ENCODE data around the gene JAGN1.
"Not testable (repeated sequence)": the region's sequence is repeated elsewhere in the genome, so short reads cannot be mapped to it uniquely, and the experiment has no call there.

The JAGN1 gene

DNA sequence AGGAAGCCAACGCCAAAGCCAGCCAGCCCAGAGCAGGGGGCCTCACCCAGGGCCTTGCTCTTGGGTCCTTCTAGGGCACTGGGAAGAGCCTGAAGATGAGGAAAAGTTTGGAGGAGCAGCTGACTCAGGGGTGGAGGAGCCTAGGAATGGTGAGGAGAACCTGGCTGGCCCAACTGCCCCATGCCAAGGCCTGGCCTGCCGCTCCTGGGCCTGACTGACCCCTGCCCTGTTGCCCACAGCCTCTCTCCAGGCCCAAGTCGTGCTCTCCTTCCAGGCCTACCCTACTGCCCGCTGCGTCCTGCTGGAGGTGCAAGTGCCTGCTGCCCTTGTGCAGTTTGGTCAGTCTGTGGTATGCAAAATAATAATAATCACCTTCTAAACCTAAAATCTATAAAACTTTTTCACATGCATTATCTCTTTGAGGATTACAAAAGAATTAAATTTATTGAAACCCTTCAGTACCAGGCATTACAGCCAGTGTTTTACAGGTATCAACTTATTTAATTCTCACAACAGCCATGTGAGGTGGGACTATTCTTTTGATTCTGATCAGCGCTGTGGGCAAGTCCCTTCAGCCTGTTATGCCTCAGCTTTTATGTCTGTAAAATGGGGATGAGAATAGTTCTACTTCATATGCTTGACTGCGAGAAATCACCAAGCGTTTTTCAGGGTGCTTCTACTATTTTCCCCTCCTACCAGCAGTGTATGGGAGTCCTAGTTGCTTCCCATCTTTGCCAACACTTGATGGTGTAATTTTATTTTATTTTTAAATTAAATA, 28.0 kb downstream of the JAGN1 start:
- no peak for DNase-seq (ENCODE audit: low read depth)

DNA sequence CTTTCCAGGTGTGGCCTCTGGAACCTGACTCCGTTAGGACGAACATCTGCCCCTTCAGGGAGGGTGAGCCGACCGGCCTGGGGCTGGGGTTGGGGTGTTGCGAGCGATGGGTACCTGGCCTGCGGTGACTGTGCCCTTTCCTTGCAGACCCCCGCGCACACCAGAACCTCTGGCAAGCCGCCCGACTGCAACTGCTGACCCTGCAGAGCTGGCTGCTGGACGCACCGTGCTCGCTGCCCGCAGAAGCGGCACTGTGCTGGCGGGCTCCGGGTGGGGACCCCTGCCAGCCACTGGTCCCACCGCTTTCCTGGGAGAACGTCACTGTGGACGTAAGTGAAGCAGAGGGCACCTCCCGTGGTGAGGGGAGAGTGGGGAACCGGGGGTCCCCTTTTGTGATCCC, 37.7 kb downstream of the JAGN1 start:
- no peak for DNase-seq (ENCODE audit: low read depth)

DNA sequence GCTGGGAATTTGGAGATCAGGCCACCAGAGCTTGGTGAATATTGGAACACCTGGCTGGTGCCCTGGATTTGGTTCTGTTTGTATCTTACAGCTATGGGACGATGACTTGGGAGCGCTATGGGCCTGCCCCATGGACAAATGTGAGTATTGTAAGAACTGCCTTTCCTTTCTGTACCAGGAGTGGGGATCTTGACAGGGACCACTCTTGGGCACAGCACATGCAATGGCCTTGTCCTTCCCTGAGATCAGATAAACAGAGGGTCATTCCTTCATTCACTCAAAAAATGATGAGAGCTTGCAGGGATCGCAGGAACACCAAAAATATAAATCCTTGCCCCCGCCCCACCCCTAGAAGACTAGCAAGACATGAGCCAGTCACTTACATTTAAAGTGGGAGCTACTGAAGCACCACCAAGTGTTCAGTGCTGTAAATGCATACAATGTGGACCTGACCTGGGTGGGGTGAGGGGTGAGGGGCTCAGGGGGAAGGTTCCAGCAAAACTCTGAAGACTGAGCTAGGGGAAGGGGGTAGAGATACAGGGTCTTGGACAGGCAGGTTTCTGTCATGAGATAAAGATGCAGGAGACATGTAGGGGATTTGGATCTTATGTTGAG, 40.5 kb downstream of the JAGN1 start:
- DNase-seq (ENCODE audit: low read depth): no peak

DNA sequence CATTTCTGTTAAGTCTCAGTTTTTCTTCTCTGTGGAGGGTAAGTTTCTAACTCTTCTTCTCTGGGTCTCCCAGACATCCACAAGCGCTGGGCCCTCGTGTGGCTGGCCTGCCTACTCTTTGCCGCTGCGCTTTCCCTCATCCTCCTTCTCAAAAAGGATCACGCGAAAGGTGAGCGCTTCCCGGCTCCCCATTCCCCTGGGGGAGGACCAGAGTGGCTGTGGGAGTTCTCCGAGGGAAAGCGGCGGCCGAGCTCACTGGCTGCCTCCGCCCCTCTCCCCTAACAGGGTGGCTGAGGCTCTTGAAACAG, 42.1 kb downstream of the JAGN1 start:
- DNase-seq (ENCODE audit: low read depth): no peak

DNA sequence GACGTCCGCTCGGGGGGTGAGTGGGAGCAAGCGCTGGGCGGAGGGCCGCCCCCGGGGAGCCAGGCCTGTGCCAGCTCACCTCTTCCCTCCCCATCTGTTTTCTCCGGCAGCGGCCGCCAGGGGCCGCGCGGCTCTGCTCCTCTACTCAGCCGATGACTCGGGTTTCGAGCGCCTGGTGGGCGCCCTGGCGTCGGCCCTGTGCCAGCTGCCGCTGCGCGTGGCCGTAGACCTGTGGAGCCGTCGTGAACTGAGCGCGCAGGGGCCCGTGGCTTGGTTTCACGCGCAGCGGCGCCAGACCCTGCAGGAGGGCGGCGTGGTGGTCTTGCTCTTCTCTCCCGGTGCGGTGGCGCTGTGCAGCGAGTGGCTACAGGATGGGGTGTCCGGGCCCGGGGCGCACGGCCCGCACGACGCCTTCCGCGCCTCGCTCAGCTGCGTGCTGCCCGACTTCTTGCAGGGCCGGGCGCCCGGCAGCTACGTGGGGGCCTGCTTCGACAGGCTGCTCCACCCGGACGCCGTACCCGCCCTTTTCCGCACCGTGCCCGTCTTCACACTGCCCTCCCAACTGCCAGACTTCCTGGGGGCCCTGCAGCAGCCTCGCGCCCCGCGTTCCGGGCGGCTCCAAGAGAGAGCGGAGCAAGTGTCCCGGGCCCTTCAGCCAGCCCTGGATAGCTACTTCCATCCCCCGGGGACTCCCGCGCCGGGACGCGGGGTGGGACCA, 42.6 kb downstream of the JAGN1 start:
- DNase-seq (ENCODE audit: low read depth): no peak

DNA sequence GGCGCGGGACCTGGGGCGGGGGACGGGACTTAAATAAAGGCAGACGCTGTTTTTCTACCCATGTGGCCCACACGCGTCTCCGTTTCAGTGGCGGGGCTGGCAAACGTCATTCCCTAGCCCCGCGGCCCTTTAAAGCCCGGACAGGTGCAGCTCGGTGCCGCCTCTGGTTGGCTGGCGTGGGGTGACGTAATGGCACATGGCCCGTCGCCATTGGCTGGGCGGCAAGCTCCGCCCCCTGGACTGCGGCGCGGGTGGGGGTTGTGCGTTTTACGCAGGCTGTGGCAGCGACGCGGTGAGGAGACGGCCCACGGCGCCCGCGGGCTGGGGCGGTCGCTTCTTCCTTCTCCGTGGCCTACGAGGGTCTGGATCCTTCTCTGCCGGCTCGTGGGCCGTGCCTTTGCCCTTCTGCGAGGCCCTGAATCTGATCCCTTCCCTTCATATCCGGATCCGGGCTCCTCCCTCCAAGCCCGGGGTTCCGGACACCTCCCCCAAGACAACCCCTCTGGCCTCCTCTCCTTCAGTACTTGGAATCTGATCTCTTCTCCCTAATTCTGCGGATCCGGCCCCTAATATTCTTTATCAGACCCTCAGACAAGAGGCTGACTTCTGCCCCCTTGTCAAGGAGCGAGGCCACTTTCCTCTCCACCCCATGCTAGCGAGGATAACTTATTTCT, 43.3 kb downstream of the JAGN1 start, which contains the start of gene CRELD1:
Gene CRELD1, plus strand, starts transcription at position 274 of the 674 bp plus-strand sequence. CDS start 605 bp downstream, outside the sequence.
- no peak for DNase-seq (ENCODE audit: low read depth)

DNA sequence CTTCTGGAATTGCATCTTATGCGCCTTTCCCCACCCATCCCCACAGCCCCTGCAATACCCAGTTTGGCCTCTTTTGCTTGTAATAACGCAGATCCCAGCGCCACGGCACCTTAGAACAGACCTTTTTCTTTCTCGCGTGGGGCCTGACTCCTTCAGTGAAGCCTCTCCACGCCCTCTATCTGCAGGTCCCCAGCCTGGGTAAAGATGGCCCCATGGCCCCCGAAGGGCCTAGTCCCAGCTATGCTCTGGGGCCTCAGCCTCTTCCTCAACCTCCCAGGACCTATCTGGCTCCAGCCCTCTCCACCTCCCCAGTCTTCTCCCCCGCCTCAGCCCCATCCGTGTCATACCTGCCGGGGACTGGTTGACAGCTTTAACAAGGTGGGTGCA, 43.8 kb downstream of the JAGN1 start:
- DNase-seq (ENCODE audit: low read depth): no peak

DNA sequence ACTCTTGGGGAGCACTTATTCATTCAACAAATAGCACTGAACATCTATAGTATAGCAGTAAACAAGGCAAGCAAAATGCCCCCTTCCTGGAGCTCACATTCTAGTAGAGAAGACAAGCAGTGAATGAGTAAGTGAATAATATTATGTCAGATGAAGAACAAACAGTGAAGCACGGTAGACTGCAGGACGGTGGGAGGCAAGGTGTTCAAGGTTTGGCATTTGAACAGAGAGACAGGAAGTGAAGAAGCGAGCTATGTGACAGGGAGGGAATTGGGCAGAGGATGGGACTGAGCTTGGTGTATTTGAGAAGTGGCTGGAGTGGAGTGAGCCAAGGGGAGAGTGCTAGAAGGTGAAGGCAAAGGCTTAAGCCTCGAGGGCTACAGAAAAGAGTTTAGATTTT, 44.6 kb downstream of the JAGN1 start:
- DNase-seq (ENCODE audit: low read depth): no peak

DNA sequence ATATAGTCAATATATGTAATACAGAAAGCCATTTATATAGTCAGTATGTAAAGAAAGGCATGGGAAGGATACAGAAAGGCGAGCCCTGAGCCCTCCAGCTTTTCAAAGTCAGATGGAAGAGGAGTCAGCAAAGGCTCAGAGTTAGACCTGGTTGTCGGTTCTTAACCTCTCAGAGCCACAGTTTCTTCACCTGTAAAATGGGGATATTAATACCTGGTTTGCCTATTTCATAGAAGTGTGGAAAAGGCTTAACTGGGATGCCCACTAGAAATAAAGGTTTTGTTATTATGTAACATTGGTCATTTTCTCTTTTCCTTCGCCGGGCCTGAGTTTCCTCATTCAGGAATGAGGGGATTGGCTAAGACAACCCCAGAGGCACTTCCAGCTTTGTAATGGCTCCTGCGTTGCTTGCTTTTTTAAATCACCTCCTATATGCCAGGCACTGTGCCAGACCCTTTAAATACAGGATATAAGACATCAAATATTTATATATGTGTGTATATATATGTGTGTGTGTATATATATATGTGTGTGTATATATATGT, 45.6 kb downstream of the JAGN1 start:
- DNase-seq (ENCODE audit: low read depth): no peak

DNA sequence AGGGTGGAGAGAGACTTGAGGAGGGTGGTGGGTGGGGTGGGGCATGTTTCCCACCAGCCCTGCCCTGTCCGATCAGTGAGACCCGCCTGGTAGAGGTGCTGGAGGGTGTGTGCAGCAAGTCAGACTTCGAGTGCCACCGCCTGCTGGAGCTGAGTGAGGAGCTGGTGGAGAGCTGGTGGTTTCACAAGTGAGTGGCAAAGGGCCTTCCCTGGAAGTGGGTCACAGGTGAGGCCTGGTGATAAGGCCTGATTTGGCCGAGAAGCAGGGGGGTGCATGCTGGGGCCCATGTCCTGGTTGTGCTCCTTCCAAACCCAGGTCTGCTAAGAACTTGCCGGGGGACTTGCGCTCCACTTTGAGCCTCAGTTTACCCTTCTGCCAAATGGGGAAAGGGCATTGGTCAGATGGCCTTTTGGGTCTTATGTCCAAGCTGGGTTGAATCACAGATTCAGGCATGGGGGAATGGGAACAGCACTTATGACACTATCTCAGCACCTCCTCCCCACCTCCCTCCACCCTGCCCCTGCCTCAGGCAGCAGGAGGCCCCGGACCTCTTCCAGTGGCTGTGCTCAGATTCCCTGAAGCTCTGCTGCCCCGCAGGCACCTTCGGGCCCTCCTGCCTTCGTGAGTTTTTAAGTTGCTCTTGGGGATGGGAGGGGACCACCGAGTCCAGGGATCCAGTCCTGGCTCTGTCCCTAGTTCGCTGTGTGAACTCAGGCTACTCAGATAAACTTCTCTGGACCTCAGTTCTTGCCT, 47.3 kb downstream of the JAGN1 start:
- no peak for DNase-seq (ENCODE audit: low read depth)

DNA sequence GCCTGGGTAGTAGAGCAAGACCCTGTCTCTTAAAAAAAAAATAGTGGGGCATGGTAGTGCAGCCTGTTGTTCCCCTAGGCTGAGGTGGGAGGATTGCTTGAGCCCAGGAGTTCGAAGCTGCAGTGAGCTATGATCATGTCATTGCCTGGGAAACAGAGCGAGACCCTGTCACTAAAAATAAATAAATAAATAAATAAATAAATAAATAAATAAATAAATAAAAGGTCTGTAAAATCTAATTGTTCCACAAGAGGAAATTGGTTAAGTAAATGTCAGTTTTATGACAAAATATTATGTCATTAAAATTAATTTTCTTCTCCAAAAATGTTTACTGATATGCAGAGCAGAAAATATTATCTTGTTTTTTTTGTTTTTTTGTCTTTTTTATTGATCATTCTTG, 48.6 kb downstream of the JAGN1 start:
- DNase-seq (ENCODE audit: low read depth): no peak

DNA sequence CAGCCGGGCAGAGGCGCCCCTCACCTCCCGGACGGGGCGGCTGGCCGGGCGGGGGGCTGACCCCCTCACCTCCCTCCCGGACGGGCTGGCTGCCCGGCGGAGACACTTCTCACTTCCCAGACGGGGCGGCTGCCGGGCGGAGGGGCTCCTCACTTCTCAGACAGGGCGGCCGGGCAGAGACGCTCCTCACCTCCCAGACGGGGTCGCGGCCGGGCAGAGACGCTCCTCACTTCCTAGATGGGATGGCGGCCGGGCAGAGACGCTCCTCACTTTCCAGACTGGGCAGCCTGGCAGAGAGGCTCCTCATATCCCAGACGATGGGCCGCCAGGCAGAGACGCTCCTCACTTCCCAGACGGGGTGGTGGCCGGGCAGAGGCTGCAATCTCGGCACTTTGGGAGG, 49.5 kb downstream of the JAGN1 start:
- DNase-seq (ENCODE audit: low read depth): not testable (repeated sequence)

DNA sequence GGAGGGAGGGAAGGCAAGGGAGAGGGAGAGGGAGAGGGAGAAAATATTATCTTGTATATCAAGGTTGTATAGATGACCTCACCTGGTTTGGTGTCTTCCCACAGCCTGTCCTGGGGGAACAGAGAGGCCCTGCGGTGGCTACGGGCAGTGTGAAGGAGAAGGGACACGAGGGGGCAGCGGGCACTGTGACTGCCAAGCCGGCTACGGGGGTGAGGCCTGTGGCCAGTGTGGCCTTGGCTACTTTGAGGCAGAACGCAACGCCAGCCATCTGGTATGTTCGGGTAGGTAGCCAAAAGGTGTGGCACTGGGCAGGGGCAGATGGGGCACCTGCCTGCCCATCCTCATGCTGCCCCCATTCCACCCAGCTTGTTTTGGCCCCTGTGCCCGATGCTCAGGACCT, 50.3 kb downstream of the JAGN1 start:
- DNase-seq (ENCODE audit: low read depth): no peak

DNA sequence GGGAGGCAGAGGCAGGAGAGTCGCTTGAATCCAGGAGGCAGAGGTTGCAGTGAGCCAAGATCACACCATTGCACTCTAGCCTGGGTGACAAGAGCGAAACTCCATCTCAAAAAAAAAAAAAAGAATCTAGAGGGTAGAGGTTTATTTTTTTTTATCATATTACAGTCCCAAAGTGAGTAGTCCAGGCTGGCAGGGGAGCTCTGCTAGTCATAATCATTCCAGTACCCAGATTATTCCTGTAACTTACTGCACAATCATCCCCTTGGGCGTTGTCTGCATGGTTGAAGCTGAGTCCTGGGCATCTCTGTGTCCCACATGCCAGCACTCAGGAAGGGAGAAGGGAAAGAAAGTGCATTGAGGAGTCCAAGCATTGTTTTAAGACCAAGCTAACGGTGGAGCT, 51.8 kb downstream of the JAGN1 start:
- no peak for DNase-seq (ENCODE audit: low read depth)

DNA sequence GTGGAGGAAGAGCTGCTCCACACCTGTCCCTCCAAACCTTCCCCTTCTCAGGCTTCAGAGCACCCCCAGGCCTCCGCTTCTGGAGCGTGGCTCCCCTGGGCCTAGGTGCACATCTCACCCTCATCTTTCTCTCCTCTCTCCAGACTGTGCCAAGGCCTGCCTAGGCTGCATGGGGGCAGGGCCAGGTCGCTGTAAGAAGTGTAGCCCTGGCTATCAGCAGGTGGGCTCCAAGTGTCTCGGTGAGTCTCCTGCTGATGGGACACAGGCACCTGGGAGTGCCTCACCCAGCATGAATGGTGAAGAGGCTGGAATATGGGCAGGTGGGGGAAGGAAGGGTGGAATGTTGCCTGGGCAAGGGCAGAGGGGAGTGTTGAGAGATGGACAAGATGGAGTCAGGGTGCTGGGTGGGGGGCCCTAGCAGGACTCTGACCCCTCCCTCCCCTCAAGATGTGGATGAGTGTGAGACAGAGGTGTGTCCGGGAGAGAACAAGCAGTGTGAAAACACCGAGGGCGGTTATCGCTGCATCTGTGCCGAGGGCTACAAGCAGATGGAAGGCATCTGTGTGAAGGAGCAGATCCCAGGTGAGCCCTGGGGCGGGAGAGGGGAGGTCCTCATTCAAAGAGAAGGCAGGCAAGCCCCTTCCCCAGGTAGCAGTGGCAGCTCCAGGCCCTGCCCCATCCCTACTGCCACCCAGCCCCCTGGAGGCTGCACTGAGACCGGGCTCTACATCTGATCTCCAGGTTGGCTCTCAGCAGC, 52.7 kb downstream of the JAGN1 start:
- DNase-seq (ENCODE audit: low read depth): no peak

All from HS-5 (cell line).